Activated naive CD8-positive, alpha-beta T cell treated with anti-CD3 and anti-CD28 coated beads for 36 hours (primary cell): Measurements from ENCODE around the gene FAAH. TPM values are rescaled to one million over a fixed set of nuclear protein-coding genes. Genes with fewer than 3 reads are reported as not detected.

ENCODE experiments used
- DNase-seq: peaks from one replicate; pipeline ENCODE4 v3.0.0; 2021
- H3K27ac Mint-ChIP-seq: one replicate; pipeline ENCODE4 v1.8.0; 2022; ENCODE audit warnings: mild to moderate bottlenecking, moderate library complexity, mixed read lengths
- H3K27me3 Mint-ChIP-seq: one replicate; pipeline ENCODE4 v1.8.0; 2022; ENCODE audit warnings: mild to moderate bottlenecking, mixed read lengths
- H3K36me3 Mint-ChIP-seq: one replicate; pipeline ENCODE4 v1.8.0; 2021; ENCODE audit warnings: mild to moderate bottlenecking, mixed read lengths
- H3K4me1 Mint-ChIP-seq: one replicate; pipeline ENCODE4 v1.8.0; 2021; ENCODE audit warnings: mixed read lengths
- H3K4me3 Mint-ChIP-seq: one replicate; pipeline ENCODE4 v1.8.0; 2022; ENCODE audit warnings: mild to moderate bottlenecking, moderate library complexity, mixed read lengths
- H3K9me3 Mint-ChIP-seq: one replicate; pipeline ENCODE4 v1.8.0; 2022; ENCODE audit warnings: mixed read lengths
- total RNA-seq, 2 experiments: library from RNA; stranded (reverse); gene quantifications; one replicate each; pipeline ENCODE4 v1.2.3, GENCODE V29; 2021

FAAH gene
- total RNA-seq, 2 experiments from 2014 or later = 2.8 to 3.4 TPM

GRCh38 chr1:46461809-46462448 lies 67.8 kb downstream of the FAAH start:
- Mint-ChIP-seq H3K27me3 (peaks cover 43% of the 10 kb centered on the region), H3K36me3 (no peaks in the 10 kb centered on the region), H3K27ac (no peak overlapping the region), H3K4me1 (peaks cover 6% of the 10 kb centered on the region), H3K9me3 (no peaks in the 10 kb centered on the region), H3K4me3 (no peak overlapping the region)
- no peak for DNase-seq

Other genes with a start within 250 kb of the FAAH start
- gene TSPAN1, start 219.2 kb upstream of the FAAH start, total RNA-seq = under 1 TPM in 1 of 2 experiments, not detected in 1; 0.28 TPM
- gene P3R3URF, start 217.8 kb upstream of the FAAH start, total RNA-seq = not detected
- gene POMGNT1, start 195.9 kb upstream of the FAAH start, total RNA-seq = 10 to 100 TPM; 34.3 to 38.8 TPM
- not detected for gene LURAP1, start 191.0 kb upstream of the FAAH start, total RNA-seq
- gene RAD54L, start 146.6 kb upstream of the FAAH start, total RNA-seq = 10 to 100 TPM; 61.8 to 66.3 TPM
- 10 to 100 TPM; 33.6 to 35.6 TPM for gene LRRC41, start 90.7 kb upstream of the FAAH start, total RNA-seq
- 100 to 1,000 TPM; 455 to 457 TPM for gene UQCRH, start 90.6 kb upstream of the FAAH start, total RNA-seq
- 10 to 100 TPM; 32.0 to 32.5 TPM for gene NSUN4, start 53.5 kb upstream of the FAAH start, total RNA-seq
- not detected for gene DMBX1, start 95.5 kb downstream of the FAAH start, total RNA-seq
- gene KNCN, start 157.3 kb downstream of the FAAH start, total RNA-seq = not detected
- gene MKNK1, start 210.0 kb downstream of the FAAH start, total RNA-seq = 10 to 100 TPM; 23.0 to 23.4 TPM
- gene MOB3C, start 222.5 kb downstream of the FAAH start, total RNA-seq = 1 to 10 TPM; 8.7 TPM